ENCODE measurements around the gene AJAP1. TPM values are rescaled to one million over a fixed set of nuclear protein-coding genes. Genes with fewer than 3 reads are reported as not detected.

AJAP1 gene
- total and polyA plus RNA-seq, 2 donors (not counting 1 experiment from before 2014, with no cell fraction given): not detected

DNA sequence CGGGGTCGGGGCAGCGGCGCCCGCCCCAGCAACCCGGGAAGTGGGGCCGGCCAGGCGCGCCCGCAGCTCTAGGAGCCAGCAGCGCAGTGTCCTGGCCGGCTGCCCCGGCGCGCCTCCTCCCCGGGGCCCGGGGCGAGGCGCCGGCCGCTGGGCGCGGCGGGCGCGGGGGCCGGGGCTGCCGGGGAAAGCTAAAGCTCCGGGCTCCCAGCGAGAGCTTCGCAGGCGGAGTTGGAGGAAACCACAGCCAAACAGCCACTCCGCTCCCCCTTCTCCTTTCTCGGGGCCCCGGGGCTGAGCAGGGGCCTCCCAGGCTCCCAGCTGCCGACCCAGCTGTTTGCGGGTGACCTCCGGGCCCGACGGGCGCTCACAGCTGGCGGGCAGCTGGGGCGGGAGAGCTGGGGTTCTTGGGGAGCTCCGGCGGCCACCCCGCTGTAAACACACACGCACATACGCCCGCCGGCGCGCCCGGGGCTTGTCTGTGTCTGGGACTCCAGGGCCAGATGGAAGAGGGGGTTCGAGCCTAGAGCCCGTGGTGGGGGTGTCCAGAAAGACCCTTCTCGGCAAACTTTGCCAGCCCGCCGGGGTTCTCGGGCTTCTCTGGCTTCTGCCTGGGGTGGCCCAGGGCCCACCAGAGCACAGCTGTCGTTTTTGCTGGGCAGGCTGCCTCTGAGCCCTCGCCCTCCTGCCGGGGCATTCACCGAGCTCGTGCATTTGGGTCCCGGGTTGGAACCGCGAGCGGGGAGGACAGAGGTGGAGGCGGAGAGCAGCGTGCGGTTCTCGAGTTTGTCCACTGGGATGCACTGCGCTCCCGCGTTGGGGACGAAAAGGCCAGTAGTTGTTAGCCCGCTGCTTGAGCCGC is 1.5 kb downstream of the AJAP1 start:
- POLR2A ChIA-PET: no interaction called here
- DNase-seq (no peak), ATAC-seq (ENCODE audit: low read depth) (no peak)
- Histone ChIP-seq H3K27me3 (replicated peaks in 1 of 4; ENCODE audit: control extremely low read depth in 1 of 4, control insufficient read depth in 3 of 4, insufficient read depth in 4 of 4, low read length in 3 of 4) (peaks cover 0 to 53% (median 18%) of the 10 kb centered on the region in 4 experiments), H3K4me2 (replicated peaks; ENCODE audit: low read depth, low read length, poor library complexity, severe bottlenecking) (no peak overlapping the region), H3K79me2 (ENCODE audit: control insufficient read depth, insufficient read depth, low read length) (no peaks in the 10 kb centered on the region), H3K27ac (ENCODE audit: low read length in 2 of 2) (no peak overlapping the region), H3K9me3 (ENCODE audit: control extremely low read depth in 1 of 3, control insufficient read depth in 2 of 3, insufficient read depth in 1 of 3, low read length in 2 of 3) (peaks cover 0 to 11% (median 0%) of the 10 kb centered on the region in 3 donors), H2AFZ (ENCODE audit: insufficient read depth, low read depth, low read length, poor library complexity, severe bottlenecking) (no peak overlapping the region), H4K20me1 (ENCODE audit: control insufficient read depth, insufficient read depth, low read length, poor library complexity, severe bottlenecking) (no peaks in the 10 kb centered on the region), H3K4me3 (ENCODE audit: control extremely low read depth in 1 of 5, extremely low read depth in 1 of 5, insufficient read depth in 1 of 5, low read depth in 2 of 5, low read length in 4 of 5) (no peak overlapping the region), H3K36me3 (replicated peaks in 1 of 2; ENCODE audit: control extremely low read depth in 1 of 2, control insufficient read depth in 1 of 2, extremely low read depth in 1 of 2, insufficient read depth in 2 of 2, low read length in 1 of 2) (no peaks in the 10 kb centered on the region), H3K9ac (ENCODE audit: low read length) (no peak overlapping the region), H3K4me1 (ENCODE audit: control insufficient read depth in 2 of 2, insufficient read depth in 2 of 2, low read length in 2 of 2) (peaks cover 7 to 8% of the 10 kb centered on the region in 2 donors)
- intact Hi-C loops (cut with micrococcal nuclease): loop anchor here (10.0 kb wide), 1 partner anchor 169 kb away; no protein-coding TSS in a partner anchor
- Mint-ChIP-seq H3K27ac (no peak overlapping the region), H3K4me1 (peaks cover 3% of the 10 kb centered on the region), H3K27me3 (peaks cover 34% of the 10 kb centered on the region), H3K9me3 (ENCODE audit: insufficient read depth) (no peaks in the 10 kb centered on the region), H3K4me3 (no peak overlapping the region)
- 6% methylated on average over 72 of the region's 78 CpGs for WGBS (ENCODE audit: insufficient coverage)
- CTCF ChIA-PET: interaction anchor here (1.1 kb wide), 1 partner anchor 172 kb away, joined by 3 read pairs; no protein-coding TSS in a partner anchor
- no peak for TF ChIP-seq EZH2 (IDR thresholded peaks at IDR 0.05; ENCODE audit: borderline replicate concordance, insufficient read depth, low read depth, low read length, poor library complexity, severe bottlenecking)
- TF ChIP-seq, protein P1, sequence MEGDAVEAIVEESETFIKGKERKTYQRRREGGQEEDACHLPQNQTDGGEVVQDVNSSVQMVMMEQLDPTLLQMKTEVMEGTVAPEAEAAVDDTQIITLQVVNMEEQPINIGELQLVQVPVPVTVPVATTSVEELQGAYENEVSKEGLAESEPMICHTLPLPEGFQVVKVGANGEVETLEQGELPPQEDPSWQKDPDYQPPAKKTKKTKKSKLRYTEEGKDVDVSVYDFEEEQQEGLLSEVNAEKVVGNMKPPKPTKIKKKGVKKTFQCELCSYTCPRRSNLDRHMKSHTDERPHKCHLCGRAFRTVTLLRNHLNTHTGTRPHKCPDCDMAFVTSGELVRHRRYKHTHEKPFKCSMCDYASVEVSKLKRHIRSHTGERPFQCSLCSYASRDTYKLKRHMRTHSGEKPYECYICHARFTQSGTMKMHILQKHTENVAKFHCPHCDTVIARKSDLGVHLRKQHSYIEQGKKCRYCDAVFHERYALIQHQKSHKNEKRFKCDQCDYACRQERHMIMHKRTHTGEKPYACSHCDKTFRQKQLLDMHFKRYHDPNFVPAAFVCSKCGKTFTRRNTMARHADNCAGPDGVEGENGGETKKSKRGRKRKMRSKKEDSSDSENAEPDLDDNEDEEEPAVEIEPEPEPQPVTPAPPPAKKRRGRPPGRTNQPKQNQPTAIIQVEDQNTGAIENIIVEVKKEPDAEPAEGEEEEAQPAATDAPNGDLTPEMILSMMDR (IDR thresholded peaks at IDR 0.05): no peak

All from B cell (primary cell).